HG02938 (cell line): Measurements from ENCODE around the gene FYCO1.

Experiments
- ATAC-seq: cut with Tn5 transposase; IDR thresholded peaks from one replicate; pipeline ENCODE4 v1.9.1; 2021; ENCODE audit warnings: mild to moderate bottlenecking, moderate library complexity; ENCODE audit not compliant: unreplicated experiment

The FYCO1 gene

DNA sequence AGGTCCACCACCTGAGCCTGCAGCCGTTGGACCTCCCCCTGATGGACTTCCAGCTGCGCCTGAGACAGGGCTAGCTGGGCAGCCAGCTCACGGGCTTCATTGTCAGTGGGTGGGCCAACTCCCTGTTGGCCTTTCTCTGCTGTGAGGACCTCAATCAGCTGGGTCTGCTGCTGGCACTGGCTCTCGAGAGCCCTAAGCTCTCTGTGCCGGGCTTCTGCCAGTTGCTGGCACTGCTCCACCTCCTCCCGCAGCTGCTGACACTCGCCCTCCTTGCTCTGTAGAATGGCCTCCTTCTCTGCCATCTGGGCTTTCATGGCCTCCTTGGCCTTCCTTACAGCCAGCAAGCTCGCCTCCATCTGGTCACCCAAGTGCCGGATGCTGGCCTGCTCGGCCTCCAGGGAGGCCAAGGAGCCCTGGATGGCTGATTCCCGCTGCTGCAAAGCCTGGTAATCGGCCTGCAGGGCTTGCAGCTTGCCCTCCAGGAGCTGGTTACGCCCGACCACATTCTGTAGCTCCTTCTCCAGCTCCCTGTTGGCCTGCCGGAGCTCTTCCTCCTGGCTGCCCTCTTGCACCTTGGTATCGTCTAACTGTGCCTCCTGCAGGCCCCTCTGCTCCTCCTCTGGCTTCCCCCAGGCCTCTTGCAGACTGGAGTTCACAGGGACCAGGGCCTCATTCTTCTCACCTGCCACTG lies 28.5 kb downstream of the FYCO1 start:
- no peak for ATAC-seq

- ATAC-seq = no peak
Measured at GRCh38 chr3:45966371-45966791, 29.2 kb downstream of the FYCO1 start.

DNA sequence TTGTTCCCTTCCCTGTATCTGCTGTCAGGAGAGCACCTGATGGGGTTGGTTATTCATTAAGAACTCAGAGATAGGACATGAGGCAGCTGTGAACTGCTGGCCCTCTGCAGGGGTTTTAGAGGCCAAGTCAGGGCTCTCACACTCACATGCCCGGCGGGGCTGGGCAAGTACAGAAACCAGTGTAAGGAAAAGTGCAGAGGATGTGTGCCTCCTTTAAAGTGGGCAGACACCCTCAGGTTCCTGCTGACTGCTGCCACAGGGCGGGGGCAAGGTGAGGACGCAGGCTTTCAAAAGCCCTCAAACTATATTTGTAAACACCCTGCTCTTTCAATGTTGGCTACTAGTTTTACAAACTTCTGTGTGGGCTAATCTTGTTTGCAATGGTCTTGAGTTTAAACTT lies 30.0 kb downstream of the FYCO1 start:
- no peak for ATAC-seq

GRCh38 chr3:45965253-45965652 lies 30.4 kb downstream of the FYCO1 start:
- no peak for ATAC-seq

- ATAC-seq = no peak
Measured at GRCh38 chr3:45964139-45964538, 31.5 kb downstream of the FYCO1 start.

GRCh38 chr3:45962033-45962432 lies 33.6 kb downstream of the FYCO1 start:
- no peak for ATAC-seq

- ATAC-seq = no peak
Measured at GRCh38 chr3:45960289-45960688, 35.3 kb downstream of the FYCO1 start.

- no peak for ATAC-seq
Measured at GRCh38 chr3:45959201-45959600, 36.4 kb downstream of the FYCO1 start.

GRCh38 chr3:45958321-45958791 lies 37.3 kb downstream of the FYCO1 start:
- ATAC-seq = no peak

GRCh38 chr3:45957586-45957985 lies 38.0 kb downstream of the FYCO1 start:
- ATAC-seq = no peak

GRCh38 chr3:45955706-45956105 lies 39.9 kb downstream of the FYCO1 start:
- ATAC-seq = no peak

- ATAC-seq = no peak
Measured at GRCh38 chr3:45955017-45955647, 40.5 kb downstream of the FYCO1 start.

DNA sequence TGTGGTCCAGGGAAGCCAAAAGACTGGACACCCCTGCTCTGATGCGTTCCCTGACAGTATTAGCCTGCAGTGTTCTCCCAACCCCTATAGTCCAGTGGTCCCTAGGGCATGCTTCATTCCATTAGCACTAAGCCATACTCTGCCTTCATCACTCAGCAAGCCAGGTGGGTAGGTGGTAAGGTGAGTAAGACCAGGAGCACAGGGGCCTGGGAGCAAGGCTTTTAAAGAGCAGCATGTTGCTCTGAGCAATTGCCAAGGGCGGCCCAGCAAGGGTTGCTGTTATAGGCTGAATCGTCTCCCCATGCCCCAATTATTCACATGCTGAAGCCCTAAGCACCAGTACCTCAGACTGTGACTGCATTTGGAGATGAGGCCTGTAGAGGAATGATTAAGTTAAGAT lies 41.3 kb downstream of the FYCO1 start:
- ATAC-seq = no peak

DNA sequence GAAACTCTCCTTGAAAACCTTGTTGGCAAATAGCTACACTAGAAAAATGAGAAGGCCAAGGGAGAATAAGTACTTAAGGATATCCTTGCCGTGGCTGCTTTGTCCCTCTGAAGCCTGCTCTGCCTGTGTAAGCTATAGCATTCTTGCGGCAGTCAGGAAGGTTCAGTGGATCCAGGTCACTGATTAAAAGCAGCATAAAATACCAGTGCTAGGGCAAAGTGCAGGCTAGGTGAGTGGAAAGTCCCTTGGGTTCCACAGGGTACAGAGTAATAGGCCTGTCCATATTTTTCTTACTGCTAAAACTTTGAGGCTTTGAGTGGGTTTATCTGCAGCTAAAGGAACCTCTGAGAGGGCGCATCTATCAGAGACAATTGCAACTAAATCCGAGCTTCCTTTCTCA lies 42.1 kb downstream of the FYCO1 start:
- ATAC-seq = no peak

DNA sequence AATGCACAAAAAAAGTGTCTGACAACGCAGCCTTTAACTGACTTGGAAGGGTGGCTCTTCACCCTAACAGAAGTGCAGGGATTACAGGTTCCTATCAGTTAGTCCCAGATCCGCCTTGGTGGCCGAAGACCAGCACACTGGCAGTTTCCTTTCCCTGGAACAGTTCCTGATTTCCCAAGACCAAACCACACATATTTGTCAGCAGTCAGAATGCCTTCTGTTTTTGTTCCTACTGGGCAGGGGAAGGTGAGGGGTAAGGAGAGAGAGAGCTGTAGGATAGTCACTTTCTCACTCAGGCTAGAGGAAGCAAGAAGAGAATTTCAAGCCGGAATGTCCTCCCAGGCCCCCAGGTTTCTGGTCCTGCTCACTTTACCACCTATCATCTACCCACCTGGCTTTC lies 43.2 kb downstream of the FYCO1 start:
- no peak for ATAC-seq

DNA sequence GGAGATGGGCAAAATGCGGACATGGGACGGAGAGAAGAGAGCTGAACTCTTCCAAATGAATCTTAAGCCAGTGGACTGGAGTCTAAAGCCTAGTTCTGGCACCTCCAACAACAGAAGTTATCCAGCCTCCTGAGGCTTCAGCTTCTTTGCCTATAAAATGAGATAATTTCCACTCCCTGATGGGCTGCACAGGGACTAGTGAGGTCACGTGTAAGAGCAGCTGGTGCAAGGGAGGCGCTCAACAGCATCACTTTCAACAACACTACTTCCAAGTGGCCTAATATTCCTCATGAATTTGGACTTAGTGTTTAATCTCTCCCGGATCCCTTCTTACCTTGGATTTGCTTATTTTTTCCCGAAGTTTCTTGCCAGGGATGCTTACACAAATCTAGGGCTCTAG lies 43.7 kb downstream of the FYCO1 start:
- no peak for ATAC-seq

- ATAC-seq = no peak
Measured at GRCh38 chr3:45950686-45951600, 44.7 kb downstream of the FYCO1 start.

GRCh38 chr3:45950131-45950530 lies 45.5 kb downstream of the FYCO1 start:
- ATAC-seq = no peak

DNA sequence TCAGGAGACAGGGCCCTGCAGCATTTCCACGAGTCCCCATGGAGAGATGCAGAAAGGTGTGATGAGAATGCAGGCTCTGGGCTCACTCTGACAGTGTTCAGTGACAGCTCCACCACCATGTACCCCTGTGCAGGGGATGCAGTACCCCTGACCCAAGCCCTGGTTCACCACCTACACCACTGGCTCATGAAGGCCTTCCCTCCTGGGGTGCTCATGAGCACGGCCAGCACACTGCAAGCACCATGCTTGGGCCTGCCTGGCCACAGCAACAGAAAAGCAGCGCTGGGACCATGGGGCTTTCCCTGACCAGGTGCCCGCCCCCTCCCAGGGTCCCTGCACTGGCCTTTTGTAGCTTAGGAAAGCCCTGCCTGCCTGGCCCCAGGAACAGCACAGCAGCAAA lies 46.2 kb downstream of the FYCO1 start:
- ATAC-seq = no peak

DNA sequence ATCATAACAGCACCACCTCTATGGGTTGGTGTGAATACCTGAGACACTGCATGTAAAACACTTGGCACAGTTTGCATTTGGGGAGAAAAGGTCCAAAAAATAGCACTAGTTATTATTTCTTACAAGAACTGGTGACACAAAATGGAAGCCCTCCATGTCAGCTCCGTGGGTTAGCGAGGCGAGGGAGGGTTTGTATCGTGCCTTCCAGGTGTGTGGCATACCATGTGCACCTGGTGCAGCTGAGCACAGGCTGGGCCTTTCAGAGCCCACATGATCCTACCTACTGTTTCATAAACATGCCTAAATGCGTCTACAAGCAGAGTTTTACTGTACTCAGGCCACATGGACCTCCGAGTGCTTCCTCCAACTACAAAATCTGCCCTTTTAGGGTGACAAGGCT lies 46.7 kb downstream of the FYCO1 start:
- ATAC-seq = no peak

GRCh38 chr3:45948311-45948781 lies 47.3 kb downstream of the FYCO1 start:
- no peak for ATAC-seq

GRCh38 chr3:45947361-45947760 lies 48.3 kb downstream of the FYCO1 start:
- no peak for ATAC-seq
